Osteoblast (primary cell): ENCODE results near the gene CPEB1. TPM values are rescaled to one million over a fixed set of nuclear protein-coding genes. Genes with fewer than 3 reads are reported as not detected.

Experiments
- DNase-seq: peaks from one replicate; pipeline ENCODE4 v3.0.0; 2011; ENCODE audit warnings: low spot score, mixed read lengths; ENCODE audit not compliant: insufficient read length; ENCODE audit errors: missing footprints
- H2AFZ ChIP-seq: 2 replicates; pipeline ENCODE4 v1.6.0; 2011; ENCODE audit warnings: mild to moderate bottlenecking, low read length
- H3K27ac ChIP-seq: 2 replicates; pipeline ENCODE4 v1.5.1; 2011; ENCODE audit warnings: mild to moderate bottlenecking, low read depth, low read length, moderate library complexity
- H3K27me3 ChIP-seq: 2 replicates; pipeline ENCODE4 v1.6.0; 2012; ENCODE audit warnings: mild to moderate bottlenecking, control low read depth, inconsistent platforms, low read length, moderate library complexity; ENCODE audit not compliant: insufficient read depth
- H3K36me3 ChIP-seq: 2 replicates; pipeline ENCODE4 v1.5.1; 2011; ENCODE audit warnings: mild to moderate bottlenecking, low read length, control low read depth, moderate library complexity; ENCODE audit not compliant: insufficient read depth
- H3K4me1 ChIP-seq: 2 replicates; pipeline ENCODE4 v1.5.1; 2011; ENCODE audit warnings: mild to moderate bottlenecking, low read length, control low read depth, moderate library complexity; ENCODE audit not compliant: insufficient read depth
- H3K4me2 ChIP-seq: 2 replicates; pipeline ENCODE4 v1.6.0; 2011; ENCODE audit warnings: mild to moderate bottlenecking, low read length; ENCODE audit not compliant: insufficient read depth
- H3K4me3 ChIP-seq: fragments of 200-600 bp; sonication (generic); 3 replicates; pipeline ENCODE4 v1.5.1; 2012; ENCODE audit warnings: mild to moderate bottlenecking, low read length, inconsistent platforms; ENCODE audit not compliant: insufficient read depth
- H3K79me2 ChIP-seq: 2 replicates; pipeline ENCODE4 v1.6.0; 2012; ENCODE audit warnings: mild to moderate bottlenecking, low read length, control low read depth, inconsistent platforms; ENCODE audit not compliant: insufficient read depth
- H3K9me3 ChIP-seq: 2 replicates; pipeline ENCODE4 v1.5.1; 2011; ENCODE audit warnings: low read depth, low read length, control low read depth
- H4K20me1 ChIP-seq: 2 replicates; pipeline ENCODE4 v1.6.0; 2012; ENCODE audit warnings: mild to moderate bottlenecking, low read length, control low read depth; ENCODE audit not compliant: insufficient read depth
- CTCF ChIP-seq: IDR thresholded peaks from 2 replicates; pipeline ENCODE4 v1.5.1; 2011; ENCODE audit warnings: mild to moderate bottlenecking, low read depth, low read length, moderate library complexity; ENCODE audit errors: extremely low read depth
- total RNA-seq: library from RNA; depleted of rRNA; stranded (reverse); fragments of >200 nt; gene quantifications from 2 replicates; pipeline ENCODE4 v1.2.3, GENCODE V29; 2012

Gene CPEB1
- total RNA-seq, result 29.2 and 36.6 TPM in 2 replicates

- no peaks in the 10 kb centered on the region for H4K20me1 ChIP-seq
- H3K27me3 ChIP-seq, result peaks cover 53% of the 10 kb centered on the region
- peak; percentile 93 for DNase-seq
- no peak for TF ChIP-seq CTCF
- no peak within 1 kb of the TSS for H3K27ac ChIP-seq
- H3K4me3 ChIP-seq, result peak within 1 kb of the TSS; percentile 58
- no peaks in the 10 kb centered on the region for H3K36me3 ChIP-seq
- peak within 1 kb of the TSS; percentile 72 for H3K4me2 ChIP-seq
- H3K79me2 ChIP-seq, result no peaks in the 10 kb centered on the region
- H2AFZ ChIP-seq, result peak within 1 kb of the TSS; percentile 25
- no peaks in the 10 kb centered on the region for H3K9me3 ChIP-seq
- no peaks in the 10 kb centered on the region for H3K4me1 ChIP-seq
These were observed at the start of gene CPEB1 for GRCh38 chr15:82647045-82647834. CPEB1 (minus strand) TSS chr15:82647363; CDS start chr15:82628459, 18,904 bp downstream.

GRCh38 chr15:82692171-82692570, 45.0 kb upstream of the CPEB1 start:
- H3K4me1 ChIP-seq, result no peaks in the 10 kb centered on the region
- no peak for DNase-seq
- no peak overlapping the region for H3K27ac ChIP-seq
- no peaks in the 10 kb centered on the region for H4K20me1 ChIP-seq
- no peak overlapping the region for H2AFZ ChIP-seq
- H3K27me3 ChIP-seq, result no peaks in the 10 kb centered on the region
- no peaks in the 10 kb centered on the region for H3K36me3 ChIP-seq
- no peak overlapping the region for H3K4me3 ChIP-seq
- no peaks in the 10 kb centered on the region for H3K79me2 ChIP-seq
- no peak for TF ChIP-seq CTCF
- no peak overlapping the region for H3K4me2 ChIP-seq
- no peaks in the 10 kb centered on the region for H3K9me3 ChIP-seq

GRCh38 chr15:82689147-82689546, 42.0 kb upstream of the CPEB1 start:
- Histone ChIP-seq H2AFZ (no peak overlapping the region), H3K4me3 (no peak overlapping the region), H4K20me1 (no peaks in the 10 kb centered on the region), H3K27ac (no peak overlapping the region), H3K4me2 (no peak overlapping the region), H3K9me3 (no peaks in the 10 kb centered on the region), H3K4me1 (no peaks in the 10 kb centered on the region), H3K27me3 (no peaks in the 10 kb centered on the region), H3K36me3 (no peaks in the 10 kb centered on the region), H3K79me2 (no peaks in the 10 kb centered on the region)
- no peak for TF ChIP-seq CTCF
- peak; percentile 66 for DNase-seq

- no peak for TF ChIP-seq CTCF
- Histone ChIP-seq H3K4me1 (no peaks in the 10 kb centered on the region), H3K4me3 (no peak overlapping the region), H3K9me3 (no peaks in the 10 kb centered on the region), H3K36me3 (no peaks in the 10 kb centered on the region), H2AFZ (no peak overlapping the region), H3K27me3 (no peaks in the 10 kb centered on the region), H3K27ac (no peak overlapping the region), H3K4me2 (no peak overlapping the region), H4K20me1 (no peaks in the 10 kb centered on the region), H3K79me2 (no peaks in the 10 kb centered on the region)
- peak; percentile 58 for DNase-seq
These were observed 41.5 kb upstream of the CPEB1 start for GRCh38 chr15:82688691-82689090.
